ENCODE data around the gene TANC1.

TANC1 gene

GRCh38 chr2:159262226-159262625, 293.8 kb downstream of the TANC1 start:
- no peak for DNase-seq (ENCODE audit: low read depth, low spot score)

- DNase-seq (ENCODE audit: low read depth, low spot score), result no peak
Observed at GRCh38 chr2:159262904-159263303, 294.5 kb downstream of the TANC1 start.

GRCh38 chr2:159265171-159265576, 296.7 kb downstream of the TANC1 start:
- no peak for DNase-seq (ENCODE audit: low read depth, low spot score)

- no peak for DNase-seq (ENCODE audit: low read depth, low spot score)
Observed at GRCh38 chr2:159266554-159266953, 298.1 kb downstream of the TANC1 start.

- no peak for DNase-seq (ENCODE audit: low read depth, low spot score)
Observed at GRCh38 chr2:159267921-159268320, 299.5 kb downstream of the TANC1 start.

- DNase-seq (ENCODE audit: low read depth, low spot score), result no peak
Observed at GRCh38 chr2:159270744-159271379, 302.4 kb downstream of the TANC1 start.

- no peak for DNase-seq (ENCODE audit: low read depth, low spot score)
Observed at GRCh38 chr2:159272156-159272555, 303.7 kb downstream of the TANC1 start.

GRCh38 chr2:159275111-159275510, 306.7 kb downstream of the TANC1 start:
- DNase-seq (ENCODE audit: low read depth, low spot score), result no peak

GRCh38 chr2:159279700-159280099, 311.3 kb downstream of the TANC1 start:
- DNase-seq (ENCODE audit: low read depth, low spot score), result no peak

- no peak for DNase-seq (ENCODE audit: low read depth, low spot score)
Observed at GRCh38 chr2:159281002-159281401, 312.6 kb downstream of the TANC1 start.

All from activated CD4-positive, CD25-positive, alpha-beta regulatory T cell treated with anti-CD3 and anti-CD28 coated beads, Interleukin-2, amount 50 U/mL, for 16 hours (primary cell).